ENCODE results near the gene DYNLRB1. TPM values are rescaled to one million over a fixed set of nuclear protein-coding genes. Genes with fewer than 3 reads are reported as not detected.

DYNLRB1 gene
- total RNA-seq, 1 donor from 2014 or later = 101 TPM

- H3K27ac Mint-ChIP-seq = no peak overlapping the region
- TF ChIP-seq CTCF (IDR thresholded peaks at IDR 0.05; ENCODE audit: unreplicated experiment) = no peak
- no peak overlapping the region for H3K4me3 Mint-ChIP-seq
- H3K9me3 Mint-ChIP-seq = no peaks in the 10 kb centered on the region
- no peak for DNase-seq (ENCODE audit: low spot score in 2 of 2, unreplicated experiment in 2 of 2)
- H3K36me3 Mint-ChIP-seq = peaks cover 36% of the 10 kb centered on the region
- no peaks in the 10 kb centered on the region for H3K27me3 Mint-ChIP-seq (ENCODE audit: low read depth)
- H3K4me1 Mint-ChIP-seq = peaks cover 2% of the 10 kb centered on the region
These were observed 18.4 kb downstream of the DYNLRB1 start for GRCh38 chr20:34534391-34535165.

- TF ChIP-seq CTCF (IDR thresholded peaks at IDR 0.05; ENCODE audit: unreplicated experiment) = no peak
- Mint-ChIP-seq H3K27me3 (ENCODE audit: low read depth) (no peaks in the 10 kb centered on the region), H3K4me3 (no peak overlapping the region), H3K9me3 (no peaks in the 10 kb centered on the region), H3K4me1 (peaks cover 2% of the 10 kb centered on the region), H3K27ac (no peak overlapping the region), H3K36me3 (peaks cover 41% of the 10 kb centered on the region)
- DNase-seq (ENCODE audit: low spot score in 2 of 2, unreplicated experiment in 2 of 2) = no peak
These were observed 19.1 kb downstream of the DYNLRB1 start for GRCh38 chr20:34535301-34535840.

GRCh38 chr20:34535857-34536256 lies 19.6 kb downstream of the DYNLRB1 start:
- H3K27ac Mint-ChIP-seq = no peak overlapping the region
- no peak for DNase-seq (ENCODE audit: low spot score in 2 of 2, unreplicated experiment in 2 of 2)
- peaks cover 43% of the 10 kb centered on the region for H3K36me3 Mint-ChIP-seq
- H3K4me1 Mint-ChIP-seq = peaks cover 2% of the 10 kb centered on the region
- TF ChIP-seq CTCF (IDR thresholded peaks at IDR 0.05; ENCODE audit: unreplicated experiment) = no peak
- H3K4me3 Mint-ChIP-seq = no peak overlapping the region
- H3K9me3 Mint-ChIP-seq = no peaks in the 10 kb centered on the region
- no peaks in the 10 kb centered on the region for H3K27me3 Mint-ChIP-seq (ENCODE audit: low read depth)

GRCh38 chr20:34536798-34537394 lies 20.7 kb downstream of the DYNLRB1 start:
- H3K27ac Mint-ChIP-seq = no peak overlapping the region
- H3K36me3 Mint-ChIP-seq = peaks cover 46% of the 10 kb centered on the region
- no peak for TF ChIP-seq CTCF (IDR thresholded peaks at IDR 0.05; ENCODE audit: unreplicated experiment)
- no peak overlapping the region for H3K4me3 Mint-ChIP-seq
- no peak for DNase-seq (ENCODE audit: low spot score in 2 of 2, unreplicated experiment in 2 of 2)
- no peaks in the 10 kb centered on the region for H3K4me1 Mint-ChIP-seq
- H3K27me3 Mint-ChIP-seq (ENCODE audit: low read depth) = no peaks in the 10 kb centered on the region
- H3K9me3 Mint-ChIP-seq = no peaks in the 10 kb centered on the region

- peaks cover 48% of the 10 kb centered on the region for H3K36me3 Mint-ChIP-seq
- H3K9me3 Mint-ChIP-seq = no peaks in the 10 kb centered on the region
- H3K4me1 Mint-ChIP-seq = no peaks in the 10 kb centered on the region
- no peak overlapping the region for H3K27ac Mint-ChIP-seq
- no peaks in the 10 kb centered on the region for H3K27me3 Mint-ChIP-seq (ENCODE audit: low read depth)
- TF ChIP-seq CTCF (IDR thresholded peaks at IDR 0.05; ENCODE audit: unreplicated experiment) = no peak
- DNase-seq (ENCODE audit: low spot score in 2 of 2, unreplicated experiment in 2 of 2) = no peak
- H3K4me3 Mint-ChIP-seq = no peak overlapping the region
These were observed 21.4 kb downstream of the DYNLRB1 start for GRCh38 chr20:34537651-34538050.

Data from mesothelial cell of epicardium (in vitro differentiated cells).